Retina (tissue), 1 donor: ENCODE measurements around the gene RBPJL.
"Not testable (repeated sequence)": the region's sequence is repeated elsewhere in the genome, so short reads cannot be mapped to it uniquely, and the experiment has no call there.

Source experiments
- DNase-seq: peaks from one replicate; pipeline ENCODE4 v3.0.0-alpha.2; 2016

RBPJL gene

GRCh38 chr20:45342855-45343531 is 36.4 kb downstream of the RBPJL start:
- DNase-seq = no peak

DNA sequence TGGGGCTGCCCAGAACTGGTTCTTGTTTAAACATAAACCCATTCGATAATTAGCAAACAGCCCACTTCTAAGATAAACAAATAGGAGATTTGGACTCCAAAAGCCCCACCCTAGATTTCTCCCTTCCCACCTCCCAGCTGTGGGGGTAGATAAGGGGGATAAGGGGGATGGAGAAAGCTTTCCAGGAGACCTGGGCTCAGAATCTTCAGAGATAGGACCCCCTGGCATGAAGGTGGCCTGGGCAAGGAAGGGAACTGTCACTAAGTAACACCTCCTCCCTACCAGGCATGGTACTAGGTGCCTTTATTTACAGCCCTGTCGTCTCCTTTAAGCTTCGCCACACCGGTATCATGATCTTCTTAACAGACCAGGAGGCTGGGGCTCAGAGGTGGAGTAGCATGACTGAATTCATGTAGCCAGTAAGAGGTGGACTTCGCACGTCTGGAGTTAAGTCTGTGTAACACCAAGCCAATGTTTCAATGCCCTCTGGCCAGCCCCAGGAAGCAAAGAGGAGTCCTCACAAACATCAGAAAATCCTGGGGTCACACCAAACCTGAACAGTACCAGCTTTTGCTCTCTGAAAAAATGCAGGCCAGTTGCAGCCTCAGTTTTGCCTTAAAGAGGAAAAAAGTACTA is 37.0 kb downstream of the RBPJL start:
- DNase-seq = no peak

DNA sequence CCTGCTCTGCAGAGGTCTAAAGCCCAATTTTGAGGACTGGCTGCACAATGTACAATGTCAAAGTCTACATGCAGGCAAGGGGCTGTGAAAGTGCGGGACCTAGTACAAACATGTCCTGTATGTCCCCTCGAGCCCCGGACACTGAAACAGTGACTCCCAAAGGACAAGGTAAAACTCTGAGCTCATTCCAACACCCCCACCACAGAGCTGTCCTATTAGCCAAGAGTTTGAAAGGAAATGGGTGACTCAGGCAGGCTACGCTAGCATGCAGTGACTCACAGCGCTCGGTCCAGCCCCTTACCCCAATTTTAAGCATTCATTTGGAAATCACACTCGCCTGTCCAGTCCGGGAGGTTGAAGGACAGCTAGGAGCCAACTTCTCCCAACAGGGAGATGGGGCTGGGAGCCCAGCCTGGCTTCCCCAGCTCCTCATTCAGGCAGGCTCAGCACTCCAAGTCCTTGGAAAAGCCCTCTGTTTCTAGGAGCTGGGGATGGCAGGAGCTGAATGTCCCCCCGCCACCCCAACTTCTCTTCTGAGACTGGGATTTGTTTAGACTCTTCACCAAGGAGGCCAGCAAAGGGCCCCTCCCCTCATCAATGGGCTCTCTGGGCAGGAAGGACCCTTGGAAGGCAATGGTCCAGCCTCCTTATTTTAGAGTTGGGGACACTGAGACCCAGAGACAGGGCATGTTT is 37.7 kb downstream of the RBPJL start:
- no peak for DNase-seq

DNA sequence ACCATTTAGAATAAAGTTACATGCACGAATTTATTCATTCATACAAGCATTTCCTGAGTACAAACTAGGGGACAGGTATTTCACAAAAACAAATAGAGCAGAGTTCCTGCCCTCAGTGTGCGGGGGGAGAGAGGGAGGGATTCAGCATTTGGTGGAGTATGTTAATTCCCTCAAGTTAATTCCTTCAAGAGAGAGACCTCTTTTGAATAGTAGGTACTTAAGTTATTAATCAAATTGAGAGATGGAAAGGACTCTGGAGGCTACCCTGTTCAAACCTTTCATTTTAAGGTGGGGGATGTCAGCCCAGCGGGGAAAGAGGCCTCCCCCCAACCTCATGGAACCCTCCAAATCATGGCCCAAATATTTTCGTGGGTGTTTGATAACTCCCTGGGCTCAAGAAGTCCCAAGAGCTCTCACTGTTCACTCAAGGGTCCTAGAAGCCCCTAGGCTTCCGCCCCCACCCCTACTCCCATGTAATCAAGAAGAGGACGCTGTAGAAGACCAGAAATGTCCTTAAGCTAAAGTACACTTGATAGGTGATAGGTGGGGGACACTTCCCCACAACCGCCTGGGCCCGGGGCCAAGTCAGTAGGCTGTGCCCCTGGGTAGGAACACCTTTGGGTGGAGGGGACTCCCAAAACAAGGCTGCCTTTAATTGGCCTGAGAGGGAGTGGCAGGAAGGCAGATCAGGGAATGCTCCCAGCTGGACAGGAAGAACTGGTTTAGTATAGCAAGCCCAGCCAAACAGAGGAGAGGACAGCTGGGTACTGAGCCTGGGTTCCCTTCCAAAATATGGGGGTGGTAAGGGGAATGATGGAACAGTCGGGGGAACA is 38.7 kb downstream of the RBPJL start:
- DNase-seq = no peak

- no peak for DNase-seq
Observed at GRCh38 chr20:45346291-45346718, 39.7 kb downstream of the RBPJL start.

DNA sequence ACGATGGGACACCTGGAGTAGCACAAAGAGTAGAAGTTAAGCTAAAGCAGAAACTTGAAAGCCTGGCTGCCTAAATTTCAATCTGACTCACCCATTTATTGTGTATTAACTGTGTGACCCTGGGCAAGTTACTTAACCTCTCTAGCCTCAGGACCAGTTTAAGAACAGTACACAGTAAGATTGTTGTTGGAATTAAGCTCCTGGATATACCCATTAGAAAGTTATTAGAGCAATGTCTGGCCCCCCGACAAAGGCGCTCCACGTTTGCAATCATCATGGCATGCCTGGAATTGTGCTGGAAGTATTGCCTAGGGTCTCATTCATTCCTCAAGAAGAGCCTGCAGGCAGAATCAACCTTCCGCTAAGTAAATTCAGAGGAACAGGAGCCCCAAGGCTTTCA is 40.2 kb downstream of the RBPJL start:
- no peak for DNase-seq

DNA sequence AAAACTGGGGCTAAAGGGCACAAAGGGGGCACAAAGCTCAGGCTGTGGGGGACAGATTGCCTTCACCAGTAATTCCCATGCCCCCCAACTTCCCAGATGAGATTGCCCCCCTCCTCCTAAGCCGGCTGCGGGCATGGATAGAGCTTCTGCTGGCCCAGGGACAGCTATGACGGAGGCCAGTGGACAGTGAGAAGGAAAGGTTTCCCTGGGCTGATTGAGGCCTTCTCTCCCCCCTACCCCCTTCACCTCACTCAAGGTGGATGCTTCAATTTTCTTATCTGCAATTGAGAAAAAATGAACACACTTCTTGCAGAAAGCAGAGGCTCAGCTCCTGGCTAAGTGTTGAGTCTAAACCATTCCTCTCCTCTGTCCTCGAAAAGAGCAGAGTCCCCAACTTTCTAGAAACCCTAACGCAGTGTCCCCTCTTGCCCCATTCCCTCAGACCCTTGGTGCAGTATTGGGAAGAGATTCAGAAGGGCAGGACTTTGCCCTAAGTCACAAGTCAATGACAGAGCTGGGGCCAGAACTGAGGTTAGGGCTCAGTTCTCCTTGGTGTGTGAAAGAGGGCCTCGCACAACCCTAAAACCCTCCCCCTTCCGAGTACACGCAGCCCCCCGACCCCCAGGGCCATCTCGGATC is 40.8 kb downstream of the RBPJL start:
- DNase-seq = no peak

DNA sequence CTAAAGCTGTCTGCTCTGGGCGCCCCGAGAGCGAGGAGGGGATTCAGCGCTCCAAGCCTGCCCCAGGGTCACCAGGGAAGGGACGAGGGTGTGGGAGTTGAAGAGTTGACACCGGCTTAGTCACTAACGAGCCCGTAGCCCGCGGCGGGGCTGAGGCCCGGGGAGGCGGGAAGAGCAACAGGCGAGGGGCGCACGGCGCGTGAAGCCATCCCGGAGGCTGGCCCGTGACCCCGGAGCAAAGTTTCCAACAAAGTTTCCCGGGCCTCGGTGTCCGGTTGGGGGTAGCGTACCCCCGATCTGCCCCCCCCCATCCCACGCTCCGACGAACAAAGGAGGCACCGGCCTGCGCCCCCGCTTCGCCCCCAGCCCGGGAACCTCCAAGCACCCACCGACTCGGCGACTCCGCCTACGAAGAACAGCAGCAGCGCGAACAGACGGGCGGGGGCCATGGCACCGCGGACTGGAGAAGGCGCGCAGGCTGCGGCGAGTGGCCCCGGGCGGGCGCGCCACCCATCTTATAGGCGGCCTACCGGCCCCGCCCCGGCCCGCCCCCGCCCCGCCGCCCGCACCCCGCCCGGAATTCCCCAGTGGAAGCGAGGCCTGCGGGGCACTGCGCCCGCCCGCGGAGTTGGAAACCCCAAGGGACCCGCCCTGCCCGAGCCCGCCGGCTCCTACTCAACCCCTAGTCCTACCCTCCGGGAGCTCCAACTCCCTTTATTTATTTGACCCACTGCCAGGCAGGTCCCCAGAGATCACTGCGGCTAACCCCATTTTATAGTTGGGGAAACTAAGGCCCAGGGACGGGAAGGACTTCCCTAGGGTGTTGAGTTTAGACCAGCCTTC is 41.5 kb downstream of the RBPJL start, which contains the start of gene SDC4:
TSS of gene SDC4 (minus strand) at position 489 of the 843 bp plus-strand sequence. CDS start at position 449, 40 bp downstream.
- peak; percentile 63 for DNase-seq

DNA sequence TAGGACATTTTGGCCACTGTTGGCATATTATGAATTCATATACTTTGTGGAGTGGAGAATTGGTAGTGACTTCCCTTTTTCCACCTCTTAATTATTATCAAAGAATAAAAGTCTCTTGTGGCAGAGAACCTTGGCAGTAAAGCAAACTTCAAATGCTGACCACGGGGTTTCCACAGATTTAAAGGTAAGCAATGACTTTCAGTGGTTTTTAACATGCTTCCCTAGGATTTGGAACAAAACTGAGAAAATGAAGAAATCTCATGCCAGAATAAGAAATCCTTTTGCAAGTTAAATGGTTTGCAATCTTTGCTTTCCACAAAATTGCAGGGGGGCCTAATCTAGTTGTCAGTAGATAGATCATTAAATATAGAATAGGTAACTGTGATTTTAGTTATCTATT is 43.6 kb downstream of the RBPJL start:
- DNase-seq = no peak

DNA sequence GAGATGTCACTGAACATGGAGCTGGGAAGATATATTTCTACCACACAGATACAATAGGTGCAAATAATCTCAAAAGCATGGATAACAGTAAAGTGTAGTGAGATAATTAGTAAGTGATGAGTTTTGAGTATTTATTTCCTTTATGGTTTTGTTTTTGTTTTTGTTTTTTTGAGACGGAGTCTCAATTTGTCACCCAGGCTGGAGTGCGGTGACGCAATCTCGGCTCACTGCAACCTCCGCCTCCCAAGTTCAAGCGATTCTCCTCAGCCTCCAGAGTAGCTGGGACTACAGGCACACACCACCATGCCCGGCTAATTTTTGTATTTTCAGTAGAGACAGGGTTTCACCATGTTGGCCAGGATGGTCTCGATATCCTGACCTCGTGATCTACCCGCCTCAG is 44.2 kb downstream of the RBPJL start:
- DNase-seq = not testable (repeated sequence)

DNA sequence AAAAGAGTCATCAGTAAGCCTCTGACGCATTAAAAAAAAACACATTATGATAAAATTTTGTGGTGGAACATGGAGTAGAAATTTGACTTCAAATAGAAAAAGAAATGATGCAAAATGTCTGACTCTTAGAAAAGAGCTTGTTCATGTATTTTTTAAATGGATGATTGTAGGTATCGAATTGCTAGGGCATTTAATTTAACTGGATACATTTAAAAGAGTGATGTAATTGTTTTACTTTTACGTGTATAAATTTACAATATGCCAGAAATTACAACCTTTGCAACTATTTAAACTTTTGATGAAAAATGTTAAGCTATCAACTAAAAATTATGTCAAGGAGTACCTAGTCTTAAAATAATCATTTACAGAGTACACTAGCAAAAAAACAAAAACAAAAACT is 46.1 kb downstream of the RBPJL start:
- no peak for DNase-seq

- DNase-seq = no peak
Observed at GRCh38 chr20:45353746-45354145, 47.1 kb downstream of the RBPJL start.

DNA sequence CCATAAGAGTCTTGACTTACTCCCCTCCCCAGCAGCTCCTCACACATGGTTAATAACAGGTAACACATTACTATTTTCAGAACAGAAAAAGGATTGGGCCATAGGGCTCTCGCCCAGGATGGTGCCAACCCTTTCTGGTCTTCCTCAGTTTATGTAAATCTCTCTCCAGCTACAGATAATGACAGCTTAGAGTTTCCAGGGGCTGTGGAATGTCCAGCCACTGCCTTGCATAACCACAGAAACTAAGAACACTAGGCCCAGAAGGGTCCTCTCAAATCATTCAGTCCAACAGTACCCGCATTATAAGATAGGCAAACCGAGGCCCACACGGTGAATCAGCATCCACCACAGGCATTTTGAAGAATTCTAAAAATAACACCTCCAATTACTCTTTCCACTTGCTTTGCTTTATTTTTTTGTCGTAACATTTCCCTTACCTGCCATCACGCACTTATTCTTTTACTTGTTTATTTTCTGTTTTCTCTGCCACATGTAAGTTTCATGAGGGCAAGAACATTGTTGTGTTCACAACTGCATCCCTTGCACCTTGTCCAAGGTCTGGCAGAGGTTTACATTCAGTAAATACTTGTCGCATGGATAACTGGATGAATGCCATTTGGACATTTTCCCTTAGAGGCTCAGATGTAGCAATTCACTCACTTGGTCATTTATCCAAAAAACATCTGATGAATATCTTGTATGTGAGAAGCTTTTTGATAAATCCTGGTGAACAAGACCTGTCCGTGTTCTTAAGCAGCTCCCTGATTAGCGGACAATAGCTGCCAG is 48.0 kb downstream of the RBPJL start:
- DNase-seq = no peak

- no peak for DNase-seq
Observed at GRCh38 chr20:45355209-45356084, 48.8 kb downstream of the RBPJL start.

DNA sequence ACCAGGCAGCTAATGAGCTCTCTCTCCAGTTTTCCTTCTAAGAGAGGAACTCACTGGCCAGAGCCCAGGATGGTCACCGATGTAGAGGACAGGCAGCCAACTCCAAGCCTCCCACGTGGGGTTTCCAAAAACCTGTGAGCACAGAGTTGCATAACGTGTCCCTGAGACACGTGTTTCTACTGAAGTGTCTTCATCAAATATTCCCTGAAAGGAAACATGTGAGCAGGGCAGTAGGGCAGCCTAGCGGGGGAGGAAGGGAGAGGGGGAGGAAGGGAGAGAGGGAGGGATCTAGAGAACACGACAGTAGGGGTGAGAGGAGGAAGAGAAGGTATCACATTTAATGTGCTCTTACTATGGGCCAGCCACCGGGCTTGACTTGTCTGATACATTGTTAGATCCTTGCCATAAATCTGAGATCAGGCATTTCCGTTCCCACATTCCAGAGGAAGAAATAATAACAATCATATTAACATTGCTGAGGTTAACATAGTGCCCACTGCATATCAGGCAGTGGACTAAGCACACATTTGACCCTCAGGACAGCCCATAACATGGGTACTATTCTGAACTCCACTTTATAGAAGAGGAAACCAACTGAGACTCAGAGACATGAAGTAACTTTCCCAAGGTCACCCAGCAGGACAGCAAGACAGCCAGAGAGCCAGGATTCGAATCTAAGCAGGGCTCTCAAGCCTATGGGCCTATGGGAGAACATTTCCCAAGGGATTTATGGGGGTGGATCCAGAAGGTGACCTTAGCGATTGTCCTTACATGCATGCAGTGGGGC is 51.8 kb downstream of the RBPJL start:
- DNase-seq = no peak

DNA sequence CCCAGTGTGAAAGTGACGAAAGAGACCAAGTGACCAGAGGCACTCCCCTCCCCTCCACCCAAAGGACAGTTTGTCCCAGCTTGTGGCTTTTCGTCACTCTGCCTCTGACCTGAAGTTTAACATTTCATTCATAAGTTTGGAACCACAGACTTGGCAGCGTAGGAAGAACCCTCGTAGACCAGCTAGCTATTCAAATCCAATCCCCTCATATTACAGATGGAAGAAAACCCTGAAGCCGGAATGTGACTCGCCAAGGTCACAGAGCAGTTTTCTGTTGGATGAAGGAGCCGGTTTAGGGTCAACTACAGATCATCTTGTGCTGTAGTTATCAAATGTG is 52.4 kb downstream of the RBPJL start:
- DNase-seq = no peak

DNA sequence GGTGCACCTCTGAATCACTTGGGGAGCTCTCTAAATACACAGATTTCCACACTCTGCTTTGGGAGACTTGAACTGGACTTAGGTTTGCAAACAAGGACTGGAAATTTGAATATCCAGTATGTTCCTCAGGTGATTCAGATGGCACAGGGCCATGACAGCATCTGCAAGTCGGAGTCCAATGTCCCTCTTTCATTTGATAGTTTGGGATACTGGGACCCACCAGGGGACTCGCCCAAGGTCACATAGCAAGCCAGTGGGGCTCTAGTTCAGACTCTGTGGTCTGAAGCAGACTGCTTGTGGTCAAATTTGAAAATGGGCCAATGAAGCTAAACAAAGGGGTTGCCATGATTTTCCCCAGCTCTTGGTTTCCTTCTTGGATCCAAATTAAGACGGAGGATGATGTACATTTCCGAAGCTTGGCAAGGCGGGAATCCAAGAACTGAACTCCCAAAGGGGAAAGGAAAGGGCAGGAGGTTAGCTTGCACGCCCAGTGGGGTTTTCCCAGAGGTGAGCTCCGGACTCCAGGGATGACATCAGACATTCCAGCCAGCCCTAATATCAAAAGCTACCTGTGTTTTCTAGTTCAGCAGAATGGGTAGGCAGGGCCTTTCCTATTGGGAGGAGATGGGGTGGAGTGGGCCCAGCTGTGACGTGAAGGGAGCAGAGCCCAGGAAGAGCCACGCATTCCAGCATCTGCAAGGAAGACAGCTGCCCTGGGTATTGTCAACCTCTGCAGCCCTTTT is 52.9 kb downstream of the RBPJL start:
- DNase-seq = no peak

DNA sequence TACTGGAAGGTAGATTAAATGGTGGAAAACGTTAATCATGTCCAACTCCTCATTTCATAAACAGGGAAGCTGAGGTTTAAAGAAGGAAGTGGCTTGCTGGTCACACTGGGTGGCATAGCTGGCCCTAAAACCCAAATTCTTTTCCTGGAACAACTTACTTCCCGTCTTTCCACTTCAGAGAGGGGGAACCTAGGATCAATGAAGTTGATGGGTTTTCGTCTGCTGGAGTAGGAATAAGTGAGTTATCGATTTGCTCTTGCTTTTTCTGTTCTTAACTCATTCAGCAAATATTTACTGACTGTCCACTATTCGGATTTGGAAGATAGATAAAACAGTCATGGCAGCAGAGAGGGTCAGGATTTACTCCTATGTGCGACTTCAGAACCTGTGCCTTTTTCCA is 55.2 kb downstream of the RBPJL start:
- no peak for DNase-seq
